ENCODE data around the gene DNAH11. TPM values are rescaled to one million over a fixed set of nuclear protein-coding genes. Genes with fewer than 3 reads are reported as not detected.
"Not testable (repeated sequence)": the region's sequence is repeated elsewhere in the genome, so short reads cannot be mapped to it uniquely, and the experiment has no call there.

DNAH11 gene
- total RNA-seq, 1 experiment from 2014 or later = 0.15 TPM

DNA sequence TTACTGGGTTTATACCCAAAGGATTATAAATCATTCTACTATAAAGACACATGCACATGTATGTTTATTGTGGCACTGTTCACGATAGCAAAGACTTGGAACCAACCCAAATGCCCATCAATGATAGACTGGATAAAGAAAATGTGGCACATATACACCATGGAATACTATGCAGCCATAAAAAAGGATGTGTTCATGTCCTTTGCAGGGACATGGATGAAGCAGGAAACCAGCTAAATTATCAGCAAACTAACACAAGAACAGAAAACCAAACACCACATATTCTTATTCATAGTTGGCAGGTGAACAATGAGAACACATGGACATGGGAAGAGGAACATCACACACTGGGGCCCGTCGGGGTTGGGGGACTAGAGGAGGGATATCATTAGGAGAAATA, 390.5 kb downstream of the DNAH11 start:
- H3K9me3 ChIP-seq (ENCODE audit: control insufficient read depth, insufficient read depth, low read depth, low read length); CTCF ChIA-PET; DNase-seq (ENCODE audit: low read depth, low spot score); H3K4me3 ChIP-seq (ENCODE audit: low read depth in 2 of 2, low read length in 2 of 2); H3K27me3 ChIP-seq (ENCODE audit: control insufficient read depth, insufficient read depth, low read length); BruUV-seq (replicated peaks); H3K27ac ChIP-seq (ENCODE audit: low read length); ATAC-seq; POLR2A ChIA-PET; H3K4me1 ChIP-seq (ENCODE audit: control insufficient read depth, insufficient read depth, low read length); H3K36me3 ChIP-seq (ENCODE audit: control insufficient read depth, insufficient read depth, low read length); intact Hi-C loops (cut with micrococcal nuclease; ENCODE audit: unreplicated experiment); in situ Hi-C loops (cut with HindIII; ENCODE audit: low pct_unique_long_range_greater_than_20kb, low sequenced_read_pairs): not testable (repeated sequence)

DNA sequence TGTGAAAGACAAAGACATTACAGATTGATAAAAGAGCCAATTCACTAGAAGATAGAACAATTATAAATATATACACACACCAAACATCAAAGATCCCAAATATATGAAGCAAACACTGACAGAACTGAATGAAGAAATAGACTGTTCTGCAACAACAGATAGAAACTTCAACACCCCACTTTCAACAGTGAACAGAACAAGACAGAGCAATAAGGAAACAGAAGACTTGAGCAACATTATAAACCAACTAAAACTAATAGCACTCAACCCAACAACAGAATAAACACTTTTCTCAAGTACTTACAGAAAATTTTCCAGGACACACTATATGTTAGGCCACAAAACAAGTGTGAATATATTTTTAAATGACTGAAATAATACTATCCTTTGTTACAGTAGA, 392.0 kb downstream of the DNAH11 start:
- no peaks in the 10 kb centered on the region for H3K36me3 ChIP-seq (ENCODE audit: control insufficient read depth, insufficient read depth, low read length)
- no peaks in the 10 kb centered on the region for H3K27me3 ChIP-seq (ENCODE audit: control insufficient read depth, insufficient read depth, low read length)
- no peaks in the 10 kb centered on the region for H3K9me3 ChIP-seq (ENCODE audit: control insufficient read depth, insufficient read depth, low read depth, low read length)
- in situ Hi-C loops (cut with HindIII; ENCODE audit: low pct_unique_long_range_greater_than_20kb, low sequenced_read_pairs) = no loop called here
- TF ChIP-seq SIN3A (IDR thresholded peaks at IDR 0.05; ENCODE audit: borderline replicate concordance, insufficient read depth, low read depth, low read length) (no peak), POLR2AphosphoS5 (IDR thresholded peaks at IDR 0.05; ENCODE audit: low read depth, low read length) (no peak), TCF7L2 (IDR thresholded peaks at IDR 0.05; ENCODE audit: low read depth, low read length) (no peak)
- TF ChIP-seq, protein P1, sequence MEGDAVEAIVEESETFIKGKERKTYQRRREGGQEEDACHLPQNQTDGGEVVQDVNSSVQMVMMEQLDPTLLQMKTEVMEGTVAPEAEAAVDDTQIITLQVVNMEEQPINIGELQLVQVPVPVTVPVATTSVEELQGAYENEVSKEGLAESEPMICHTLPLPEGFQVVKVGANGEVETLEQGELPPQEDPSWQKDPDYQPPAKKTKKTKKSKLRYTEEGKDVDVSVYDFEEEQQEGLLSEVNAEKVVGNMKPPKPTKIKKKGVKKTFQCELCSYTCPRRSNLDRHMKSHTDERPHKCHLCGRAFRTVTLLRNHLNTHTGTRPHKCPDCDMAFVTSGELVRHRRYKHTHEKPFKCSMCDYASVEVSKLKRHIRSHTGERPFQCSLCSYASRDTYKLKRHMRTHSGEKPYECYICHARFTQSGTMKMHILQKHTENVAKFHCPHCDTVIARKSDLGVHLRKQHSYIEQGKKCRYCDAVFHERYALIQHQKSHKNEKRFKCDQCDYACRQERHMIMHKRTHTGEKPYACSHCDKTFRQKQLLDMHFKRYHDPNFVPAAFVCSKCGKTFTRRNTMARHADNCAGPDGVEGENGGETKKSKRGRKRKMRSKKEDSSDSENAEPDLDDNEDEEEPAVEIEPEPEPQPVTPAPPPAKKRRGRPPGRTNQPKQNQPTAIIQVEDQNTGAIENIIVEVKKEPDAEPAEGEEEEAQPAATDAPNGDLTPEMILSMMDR (IDR thresholded peaks at IDR 0.05) = no peak
- TF ChIP-seq, protein P2, sequence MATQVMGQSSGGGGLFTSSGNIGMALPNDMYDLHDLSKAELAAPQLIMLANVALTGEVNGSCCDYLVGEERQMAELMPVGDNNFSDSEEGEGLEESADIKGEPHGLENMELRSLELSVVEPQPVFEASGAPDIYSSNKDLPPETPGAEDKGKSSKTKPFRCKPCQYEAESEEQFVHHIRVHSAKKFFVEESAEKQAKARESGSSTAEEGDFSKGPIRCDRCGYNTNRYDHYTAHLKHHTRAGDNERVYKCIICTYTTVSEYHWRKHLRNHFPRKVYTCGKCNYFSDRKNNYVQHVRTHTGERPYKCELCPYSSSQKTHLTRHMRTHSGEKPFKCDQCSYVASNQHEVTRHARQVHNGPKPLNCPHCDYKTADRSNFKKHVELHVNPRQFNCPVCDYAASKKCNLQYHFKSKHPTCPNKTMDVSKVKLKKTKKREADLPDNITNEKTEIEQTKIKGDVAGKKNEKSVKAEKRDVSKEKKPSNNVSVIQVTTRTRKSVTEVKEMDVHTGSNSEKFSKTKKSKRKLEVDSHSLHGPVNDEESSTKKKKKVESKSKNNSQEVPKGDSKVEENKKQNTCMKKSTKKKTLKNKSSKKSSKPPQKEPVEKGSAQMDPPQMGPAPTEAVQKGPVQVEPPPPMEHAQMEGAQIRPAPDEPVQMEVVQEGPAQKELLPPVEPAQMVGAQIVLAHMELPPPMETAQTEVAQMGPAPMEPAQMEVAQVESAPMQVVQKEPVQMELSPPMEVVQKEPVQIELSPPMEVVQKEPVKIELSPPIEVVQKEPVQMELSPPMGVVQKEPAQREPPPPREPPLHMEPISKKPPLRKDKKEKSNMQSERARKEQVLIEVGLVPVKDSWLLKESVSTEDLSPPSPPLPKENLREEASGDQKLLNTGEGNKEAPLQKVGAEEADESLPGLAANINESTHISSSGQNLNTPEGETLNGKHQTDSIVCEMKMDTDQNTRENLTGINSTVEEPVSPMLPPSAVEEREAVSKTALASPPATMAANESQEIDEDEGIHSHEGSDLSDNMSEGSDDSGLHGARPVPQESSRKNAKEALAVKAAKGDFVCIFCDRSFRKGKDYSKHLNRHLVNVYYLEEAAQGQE (IDR thresholded peaks at IDR 0.05; ENCODE audit: insufficient read depth in 1 of 2, low read depth in 2 of 2, low read length in 1 of 2) = no peak
- no peak overlapping the region for H3K27ac ChIP-seq (ENCODE audit: low read length)
- H3K4me3 ChIP-seq (ENCODE audit: low read depth in 2 of 2, low read length in 2 of 2) = no peak overlapping the region
- DNase-seq (ENCODE audit: low read depth, low spot score) = no peak
- BruUV-seq (replicated peaks) = no TSS peak
- intact Hi-C loops (cut with micrococcal nuclease; ENCODE audit: unreplicated experiment) = no loop called here
- no peak for ATAC-seq
- POLR2A ChIA-PET = no interaction called here
- peaks cover 11% of the 10 kb centered on the region; the same call in 1 of the 2 replicates for H3K4me1 ChIP-seq (ENCODE audit: control insufficient read depth, insufficient read depth, low read length)
- CTCF ChIA-PET = no interaction called here

DNA sequence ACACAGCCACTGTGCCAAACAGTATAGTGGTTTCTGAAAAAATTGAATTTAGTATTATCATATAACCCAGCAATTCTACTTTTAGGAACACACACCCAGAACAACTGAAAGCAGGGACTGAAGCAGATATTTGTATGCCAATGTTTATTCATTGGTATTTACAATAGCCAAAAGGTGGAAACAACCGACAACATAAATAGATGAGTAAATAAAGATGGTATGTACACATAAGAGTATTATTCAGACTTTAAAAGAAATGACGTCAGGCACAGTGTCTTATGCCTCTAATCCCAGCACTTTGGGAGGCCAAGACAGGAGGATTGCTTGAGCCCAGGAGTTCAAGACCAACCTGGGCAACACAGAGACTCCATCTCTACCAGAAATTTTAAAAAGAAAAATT, 395.6 kb downstream of the DNAH11 start:
- BruUV-seq (replicated peaks) = no TSS peak
- H3K4me3 ChIP-seq (ENCODE audit: low read depth in 2 of 2, low read length in 2 of 2) = no peak overlapping the region
- peak; percentile 54 for ATAC-seq
- no peak overlapping the region for H3K27ac ChIP-seq (ENCODE audit: low read length)
- TF ChIP-seq POLR2AphosphoS5 (IDR thresholded peaks at IDR 0.05; ENCODE audit: low read depth, low read length) (no peak; the same call in 1 of the 2 replicates), TCF7L2 (IDR thresholded peaks at IDR 0.05; ENCODE audit: low read depth, low read length) (no peak), SIN3A (IDR thresholded peaks at IDR 0.05; ENCODE audit: borderline replicate concordance, insufficient read depth, low read depth, low read length) (no peak)
- TF ChIP-seq, protein P1 (IDR thresholded peaks at IDR 0.05) = no peak
- TF ChIP-seq, protein P2 (IDR thresholded peaks at IDR 0.05; ENCODE audit: insufficient read depth in 1 of 2, low read depth in 2 of 2, low read length in 1 of 2) = no peak
- in situ Hi-C loops (cut with HindIII; ENCODE audit: low pct_unique_long_range_greater_than_20kb, low sequenced_read_pairs) (no loop called here), intact Hi-C loops (cut with micrococcal nuclease; ENCODE audit: unreplicated experiment) (no loop called here)
- H3K4me1 ChIP-seq (ENCODE audit: control insufficient read depth, insufficient read depth, low read length) = peaks cover 22% of the 10 kb centered on the region
- H3K36me3 ChIP-seq (ENCODE audit: control insufficient read depth, insufficient read depth, low read length) = no peaks in the 10 kb centered on the region
- CTCF ChIA-PET = no interaction called here
- no peaks in the 10 kb centered on the region for H3K9me3 ChIP-seq (ENCODE audit: control insufficient read depth, insufficient read depth, low read depth, low read length)
- POLR2A ChIA-PET = no interaction called here
- H3K27me3 ChIP-seq (ENCODE audit: control insufficient read depth, insufficient read depth, low read length) = no peaks in the 10 kb centered on the region
- peak; percentile 51 for DNase-seq (ENCODE audit: low read depth, low spot score)

Measured in Panc1 (cell line).